PC-3 (cell line): ENCODE results near the gene STK32C.

Source experiments
- CTCF ChIP-seq: fragments of 300-600 bp; sonication (generic); conservative IDR thresholded peaks from 2 replicates; pipeline ENCODE4 v1.5.1; 2017; ENCODE audit warnings: antibody characterized with exemption, low read depth, mild to moderate bottlenecking, low read length
- EZH2 ChIP-seq: fragments of 300-600 bp; sonication (generic); IDR thresholded peaks from one replicate; pipeline ENCODE4 v1.6.1; 2017; ENCODE audit warnings: antibody characterized with exemption, mild to moderate bottlenecking, low read length; ENCODE audit not compliant: unreplicated experiment
- EZH2phosphoT487 ChIP-seq: fragments of 300-600 bp; sonication (generic); IDR thresholded peaks from 2 replicates; pipeline ENCODE4 v1.6.1; 2018; ENCODE audit warnings: mild to moderate bottlenecking, antibody characterized with exemption, low read length, borderline replicate concordance

GRCh38 chr10:132251928-132252327 lies 55.8 kb downstream of the STK32C start:
- TF ChIP-seq EZH2, result no peak
- TF ChIP-seq CTCF, result no peak
- TF ChIP-seq EZH2phosphoT487, result no peak
